HG02678 (cell line): ENCODE measurements around the gene LRMDA.

Source experiments
- ATAC-seq: cut with Tn5 transposase; IDR thresholded peaks from one replicate; pipeline ENCODE4 v1.9.1; 2021; ENCODE audit warnings: mild to moderate bottlenecking, moderate library complexity; ENCODE audit not compliant: unreplicated experiment

Gene LRMDA

DNA sequence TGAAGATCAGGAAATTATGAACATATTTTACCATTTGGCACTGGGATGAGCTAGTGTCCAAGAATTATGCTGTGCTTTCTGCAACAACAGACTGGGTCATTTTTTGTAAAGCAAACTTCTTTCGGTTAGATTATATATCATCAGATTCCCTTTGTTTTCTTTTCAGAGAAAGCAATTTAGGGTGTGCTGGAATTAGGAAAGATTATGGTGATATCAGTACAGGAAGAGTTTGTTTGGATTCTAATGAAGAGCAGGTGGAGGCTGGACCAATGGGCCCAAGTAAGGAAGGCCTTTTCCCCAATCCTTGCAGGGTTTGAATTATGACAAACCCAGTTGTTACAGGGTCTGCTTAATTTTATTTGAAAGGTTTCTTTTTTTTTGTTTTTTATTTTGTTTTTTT is 1113.4 kb downstream of the LRMDA start:
- ATAC-seq = no peak

DNA sequence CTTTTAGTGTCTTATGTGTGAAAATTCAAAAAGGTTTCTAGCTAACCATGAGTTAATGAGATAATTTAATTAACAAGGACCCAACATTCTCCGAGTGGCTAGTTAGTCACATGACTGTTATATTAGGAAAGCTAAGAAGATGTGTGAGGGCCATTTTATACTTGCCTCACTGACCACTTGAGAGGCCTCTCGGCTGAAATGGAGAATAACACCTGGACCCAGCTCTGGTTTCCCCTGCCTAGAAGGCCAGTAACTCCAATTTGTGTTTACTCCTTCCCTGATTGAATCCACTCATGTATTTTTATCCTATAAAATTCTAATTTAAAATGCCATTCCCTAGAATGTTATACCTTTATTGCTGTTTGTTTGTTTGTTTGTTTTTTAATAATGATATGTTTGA is 1115.0 kb downstream of the LRMDA start:
- no peak for ATAC-seq

DNA sequence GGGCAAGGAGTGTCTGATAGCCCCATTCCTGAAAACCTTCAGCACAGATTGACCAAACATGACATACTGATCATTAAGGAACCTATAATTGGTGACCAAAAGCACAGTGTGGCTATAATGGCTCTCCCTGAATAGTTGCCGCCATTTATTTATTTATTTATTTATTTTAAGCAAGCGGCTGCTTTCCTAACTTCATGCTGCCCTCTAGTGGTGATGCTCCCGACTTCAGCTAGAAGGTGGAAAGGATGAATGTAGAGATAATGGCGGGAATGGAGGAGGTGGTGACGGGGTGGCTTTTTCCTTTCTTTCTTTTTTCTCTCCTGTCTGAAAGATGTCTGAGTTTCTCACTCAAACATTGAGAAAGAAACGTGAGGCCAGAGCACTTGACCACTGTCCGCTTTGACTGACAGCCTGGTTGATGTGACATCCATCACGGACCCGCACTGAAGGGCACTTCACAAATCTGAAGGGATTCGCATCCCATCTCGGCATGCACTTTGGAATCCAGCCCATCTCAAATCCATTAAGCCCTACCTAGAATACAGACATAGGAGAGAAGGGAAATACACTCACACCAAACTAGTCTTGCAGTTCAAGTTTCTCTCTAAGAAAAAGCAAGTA is 1116.0 kb downstream of the LRMDA start:
- peak; percentile 80 for ATAC-seq

DNA sequence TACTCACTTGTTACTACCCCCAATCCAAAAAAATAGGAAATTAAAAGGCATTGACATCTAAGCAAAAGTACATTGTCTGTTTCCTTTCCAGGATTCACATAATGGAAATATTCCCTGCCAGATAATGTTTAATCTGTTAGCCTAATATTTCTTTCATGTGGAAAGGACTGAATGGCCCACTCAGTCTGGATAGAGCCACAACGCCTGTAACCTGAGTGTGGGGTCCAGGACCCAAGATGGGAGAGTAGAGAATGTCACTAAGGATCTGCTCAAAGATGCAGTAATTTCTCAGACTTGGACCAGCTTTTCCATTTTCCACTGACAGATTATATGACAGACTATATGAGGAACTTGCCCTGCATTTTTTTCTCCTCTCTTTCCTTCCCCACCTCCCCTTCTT is 1117.3 kb downstream of the LRMDA start:
- ATAC-seq = no peak

DNA sequence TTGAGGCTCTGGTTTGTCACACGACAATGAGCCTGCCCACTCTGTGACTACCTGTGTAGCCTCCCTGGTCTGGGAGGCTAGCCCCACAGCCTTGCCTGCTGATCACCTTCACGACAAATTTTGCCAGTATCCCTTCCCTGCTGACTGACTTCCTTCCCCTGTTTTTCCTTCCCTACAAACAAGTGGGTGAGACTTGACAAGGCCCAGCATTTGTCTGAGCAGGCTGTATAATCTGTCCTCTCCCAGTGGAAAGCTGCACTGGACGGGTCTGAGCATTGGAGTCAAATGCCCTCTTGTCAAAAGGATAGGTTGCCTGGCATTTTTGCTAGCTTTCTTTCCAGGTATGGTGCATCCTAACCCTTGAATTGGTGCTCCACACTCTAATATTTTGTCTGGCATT is 1117.7 kb downstream of the LRMDA start:
- ATAC-seq = no peak

DNA sequence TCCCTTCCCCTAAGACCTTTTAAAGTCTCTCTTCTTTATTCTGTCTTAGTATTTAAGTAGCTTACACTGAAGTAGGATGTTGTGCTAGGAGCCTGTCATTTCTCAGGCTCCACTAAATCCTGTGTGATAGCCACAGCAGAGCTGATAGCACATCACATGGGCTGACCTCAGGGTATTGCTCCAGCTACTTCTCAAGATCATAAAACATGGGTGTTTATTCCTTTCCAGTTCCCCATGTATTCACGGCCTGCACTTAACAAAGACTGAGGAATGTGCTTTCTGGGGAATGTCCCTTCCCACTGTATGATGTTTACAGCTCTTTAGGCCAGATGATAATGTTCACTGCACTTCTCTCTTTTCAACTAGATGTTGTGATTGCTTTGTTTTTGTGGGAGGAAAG is 1119.4 kb downstream of the LRMDA start:
- no peak for ATAC-seq

DNA sequence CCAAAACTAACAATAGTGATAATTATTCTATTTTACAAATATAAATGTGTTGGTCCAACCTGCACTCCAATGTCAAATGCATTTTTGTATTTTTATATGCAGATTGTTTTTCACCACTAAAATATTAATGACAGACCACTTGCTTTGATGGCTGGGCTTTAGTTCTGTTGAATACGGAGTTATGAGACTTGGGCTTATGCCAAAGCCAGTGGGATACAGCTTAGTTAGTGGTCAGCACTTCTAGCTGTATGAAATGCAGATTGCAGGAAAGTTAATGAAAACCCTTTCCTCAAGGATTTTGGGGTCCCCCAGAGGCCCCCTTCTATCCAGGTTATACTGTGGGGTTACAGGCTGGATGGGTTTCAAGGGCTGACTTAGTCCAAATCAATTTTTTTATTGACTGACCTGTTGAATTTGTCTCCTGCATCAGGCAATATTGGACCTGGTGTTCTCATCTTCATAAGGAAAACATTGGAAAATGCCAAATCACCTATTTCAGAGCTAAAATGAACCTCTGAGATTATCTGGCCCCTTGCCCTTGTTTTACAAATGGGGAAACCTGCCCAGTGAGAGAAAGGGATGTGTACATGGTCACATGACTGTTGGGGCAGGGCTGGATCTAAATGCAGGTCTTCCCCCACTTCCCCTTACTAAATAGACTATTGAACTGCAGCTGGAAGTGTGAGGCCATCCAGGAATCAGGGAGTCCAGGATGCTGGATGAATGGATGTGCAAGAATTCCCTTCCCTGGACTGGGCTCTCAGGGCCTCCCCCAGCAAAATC is 1120.9 kb downstream of the LRMDA start:
- ATAC-seq = no peak

DNA sequence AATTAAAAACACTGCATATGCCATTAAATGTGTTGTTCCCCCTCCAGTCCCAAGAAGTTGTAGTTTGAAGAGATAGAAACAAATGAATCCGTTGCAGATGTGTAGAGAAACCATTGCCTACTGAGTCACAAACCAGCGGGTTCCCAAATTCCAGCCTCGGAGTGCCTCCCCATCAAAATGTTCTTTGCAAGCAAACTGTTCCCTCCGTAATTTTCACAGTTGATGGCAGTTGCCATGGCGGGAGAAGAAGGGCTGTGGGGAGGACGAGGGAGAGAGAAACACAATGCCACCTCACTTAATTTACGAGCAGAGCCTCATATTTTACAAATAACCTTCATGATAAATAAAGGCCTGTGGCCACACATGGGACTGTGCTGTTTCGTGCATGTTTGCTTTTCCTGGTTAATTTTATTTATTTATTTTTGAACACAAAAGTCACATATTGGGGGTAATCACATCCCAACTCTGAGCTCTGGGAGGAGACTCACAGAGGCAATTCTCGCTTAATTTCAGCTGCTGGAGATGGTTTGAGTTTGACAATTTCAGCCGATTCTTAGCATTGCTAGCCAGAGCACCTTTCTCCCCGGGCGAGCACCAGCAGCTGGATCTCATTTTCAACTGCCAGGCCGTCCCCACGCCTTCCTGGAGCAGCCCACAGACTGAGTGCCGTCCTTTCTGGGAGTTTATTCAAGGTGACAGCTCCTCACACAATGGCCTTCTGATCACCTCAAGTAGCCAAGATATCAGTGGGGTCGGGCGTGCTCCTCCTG is 1122.0 kb downstream of the LRMDA start:
- no peak for ATAC-seq

DNA sequence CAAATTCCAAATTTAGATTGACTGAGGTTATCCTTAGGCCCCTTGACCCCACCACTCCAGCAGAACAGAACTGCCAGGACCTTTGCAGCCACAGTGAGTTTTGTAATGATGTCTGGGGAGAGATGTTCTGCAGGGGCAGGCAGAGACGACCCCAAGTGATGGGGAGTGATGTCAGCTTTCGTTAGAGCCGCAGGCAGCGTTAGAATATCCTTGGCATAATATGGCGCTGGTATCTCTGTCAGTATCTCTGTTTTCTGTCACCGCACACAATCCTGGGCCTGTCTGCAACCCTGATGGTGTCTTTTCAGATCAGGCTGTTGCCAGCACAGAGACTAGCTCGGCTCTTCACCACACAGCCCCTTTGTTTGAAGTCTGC is 1122.6 kb downstream of the LRMDA start:
- ATAC-seq = no peak

DNA sequence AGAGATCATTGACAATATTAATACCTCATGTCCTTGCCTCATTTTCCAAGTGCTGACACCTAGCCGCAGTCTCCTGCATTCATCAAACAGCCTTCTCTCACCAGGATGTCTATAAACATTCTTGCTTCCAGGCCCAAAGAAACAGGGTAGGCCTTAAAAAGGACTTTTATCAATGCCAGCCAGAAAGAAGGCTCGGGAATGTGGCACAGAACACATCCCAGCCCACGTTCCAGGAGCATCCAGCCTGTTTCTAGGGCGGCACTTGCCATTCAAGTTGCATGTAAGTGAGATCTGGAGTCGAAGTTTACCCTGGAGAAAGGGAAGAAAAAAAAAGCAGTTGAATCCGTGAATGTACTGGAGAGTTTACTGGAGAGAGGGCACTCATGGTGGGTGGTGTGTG is 1123.1 kb downstream of the LRMDA start:
- ATAC-seq = no peak

DNA sequence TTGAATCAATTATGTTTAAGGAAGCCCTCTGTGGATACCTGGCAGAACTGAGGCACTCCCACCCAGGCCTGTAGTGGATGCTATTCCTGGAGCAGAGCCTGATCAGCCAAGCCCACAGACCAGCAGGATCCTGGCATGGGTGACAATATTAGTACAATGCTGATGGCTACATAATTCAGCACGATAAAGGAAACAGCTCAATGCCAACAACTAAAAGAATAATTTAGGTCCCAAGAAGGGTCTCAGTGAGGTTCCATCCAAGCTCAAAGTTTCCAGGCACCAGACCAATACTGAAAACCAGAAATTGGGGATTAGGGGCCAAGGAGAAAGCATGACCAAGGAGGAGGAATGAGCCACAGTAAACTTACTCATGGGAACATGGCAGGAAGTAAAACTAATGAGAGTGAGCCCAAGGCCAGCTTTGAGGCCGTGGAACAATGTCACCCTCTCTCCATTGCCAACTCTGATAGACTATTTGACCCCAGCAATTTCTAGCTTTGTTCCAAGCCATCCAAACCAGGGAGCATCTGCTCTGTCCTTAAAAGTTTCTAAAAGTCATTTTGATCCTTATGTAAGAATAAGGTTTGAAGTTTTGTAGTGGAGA is 1123.7 kb downstream of the LRMDA start:
- ATAC-seq = no peak

DNA sequence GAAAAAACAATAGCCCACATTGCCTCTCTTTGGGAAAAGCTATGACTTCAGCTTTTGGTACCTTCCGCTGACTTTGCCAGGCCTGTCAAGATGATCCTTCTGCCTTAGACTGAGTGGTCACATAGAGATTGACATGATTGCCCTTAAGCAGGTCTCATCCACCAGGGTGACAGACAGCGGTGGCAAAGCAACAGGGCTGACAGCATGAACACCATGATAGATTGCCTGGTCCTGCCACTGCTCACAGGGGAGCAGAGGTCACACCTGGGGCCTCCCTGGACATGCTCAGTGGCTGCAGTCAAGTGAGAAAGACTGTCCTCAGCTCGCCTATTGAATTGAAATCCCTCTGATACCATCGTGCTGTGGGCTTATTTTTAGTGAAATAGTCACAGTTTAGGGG is 1125.9 kb downstream of the LRMDA start:
- ATAC-seq = no peak

DNA sequence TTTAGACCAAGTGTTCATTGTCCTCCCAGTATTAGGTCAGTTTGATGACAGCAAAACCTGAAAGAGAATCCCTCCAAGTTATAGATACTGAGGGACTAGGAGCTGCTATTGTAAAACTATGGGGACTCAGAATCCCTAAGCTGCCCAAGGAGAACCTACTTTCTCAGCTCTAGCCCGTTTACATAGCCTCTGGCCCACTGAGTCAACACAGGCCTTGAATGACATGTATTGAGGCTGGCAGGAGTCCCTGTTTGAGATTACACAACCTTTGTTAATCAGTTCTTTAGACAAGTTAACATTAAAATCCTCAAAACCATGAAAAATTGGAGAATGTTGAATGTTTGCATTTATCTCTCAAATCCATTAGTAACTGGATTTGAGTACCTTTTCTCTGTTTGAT is 1127.2 kb downstream of the LRMDA start:
- no peak for ATAC-seq

DNA sequence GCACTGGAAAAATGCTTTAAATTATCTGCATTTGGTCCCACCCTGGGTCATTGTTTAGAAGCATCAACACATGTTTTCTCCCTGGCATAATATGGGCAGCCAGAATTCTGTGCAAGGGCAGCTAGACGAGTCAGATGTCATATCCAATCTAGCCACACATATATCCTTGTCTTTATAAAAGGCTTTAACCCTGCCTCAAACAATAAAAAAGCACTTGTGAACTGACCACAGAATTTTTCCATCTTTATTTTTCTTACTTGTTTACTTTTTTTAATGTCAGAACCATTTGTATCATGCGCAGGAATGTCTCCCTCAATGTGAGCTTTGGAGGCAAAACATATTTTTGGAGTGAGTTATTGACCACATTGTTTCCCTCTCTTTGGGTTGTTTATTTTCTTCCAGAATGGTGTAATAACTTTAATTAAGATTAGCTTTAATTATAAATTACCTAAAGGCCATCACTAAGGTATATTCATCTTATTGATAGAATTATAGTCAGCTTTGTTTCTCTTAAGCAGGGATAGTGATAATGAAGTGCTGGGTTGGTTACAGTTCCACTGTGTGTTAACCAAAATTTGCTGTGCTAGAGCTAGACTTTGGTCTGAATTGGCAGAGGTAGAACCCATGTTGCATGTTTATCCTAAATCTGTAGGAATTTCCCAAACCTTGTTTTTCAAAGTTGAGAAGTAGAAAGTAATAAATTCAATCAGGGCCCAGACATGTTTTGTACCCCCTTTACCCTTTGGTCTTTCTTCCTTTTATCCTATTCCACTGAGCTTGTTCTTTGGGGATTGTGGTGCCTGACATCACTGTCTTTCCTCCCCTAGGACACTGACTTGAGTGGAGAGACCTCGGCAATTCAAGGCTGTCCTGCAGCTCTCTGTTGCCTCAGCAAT is 1127.8 kb downstream of the LRMDA start:
- no peak for ATAC-seq

DNA sequence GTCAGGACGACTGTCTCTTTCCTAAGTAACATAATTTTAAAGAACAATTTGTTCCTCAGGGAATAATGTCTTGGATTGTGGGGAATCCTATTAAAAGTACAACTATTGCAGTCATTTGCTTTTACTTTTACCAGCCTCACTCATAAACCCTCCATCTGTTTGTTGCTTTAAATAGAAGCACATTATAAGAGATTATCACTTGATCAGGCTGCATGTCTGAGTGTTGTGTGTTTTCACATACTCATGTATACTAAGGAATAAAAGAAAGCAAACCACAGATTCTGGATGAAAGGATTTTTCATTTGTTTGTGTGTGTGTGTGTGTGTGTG is 1128.4 kb downstream of the LRMDA start:
- no peak for ATAC-seq

DNA sequence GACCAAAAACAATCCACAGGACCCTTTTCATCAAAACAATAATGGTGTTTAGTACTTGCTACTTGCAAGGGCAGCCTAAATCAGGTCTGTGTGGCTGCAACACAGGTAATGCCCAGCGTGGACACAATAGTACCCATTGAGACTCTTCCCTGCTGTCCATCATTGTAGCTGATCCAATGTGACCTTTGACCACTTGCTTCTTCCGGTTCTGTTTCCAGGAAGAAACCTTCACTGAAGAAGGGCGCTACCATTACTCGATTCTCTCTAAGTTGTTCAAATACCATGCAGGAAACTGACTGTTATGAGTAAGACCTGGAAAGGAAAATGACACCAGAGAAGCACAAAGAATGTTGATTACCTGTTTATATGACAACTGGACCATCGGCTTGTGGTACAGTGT is 1128.9 kb downstream of the LRMDA start:
- no peak for ATAC-seq

DNA sequence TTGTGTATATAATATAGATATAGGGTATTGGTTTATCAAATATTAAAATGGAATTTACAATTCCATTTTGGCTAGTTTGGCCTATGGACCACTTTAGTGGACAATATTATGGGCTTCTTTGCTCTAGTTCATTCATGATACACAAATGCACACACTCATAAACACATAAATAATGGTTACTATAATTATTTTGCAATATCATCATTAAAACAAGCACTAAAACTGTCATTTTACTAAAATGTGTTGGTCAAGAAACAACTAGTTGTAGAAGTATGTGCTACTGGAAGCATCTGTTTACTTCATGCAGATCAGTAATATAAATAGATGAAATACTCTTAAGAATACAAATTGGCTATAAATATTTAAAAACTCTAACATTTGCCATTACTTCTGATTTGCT is 1131.9 kb downstream of the LRMDA start:
- no peak for ATAC-seq

DNA sequence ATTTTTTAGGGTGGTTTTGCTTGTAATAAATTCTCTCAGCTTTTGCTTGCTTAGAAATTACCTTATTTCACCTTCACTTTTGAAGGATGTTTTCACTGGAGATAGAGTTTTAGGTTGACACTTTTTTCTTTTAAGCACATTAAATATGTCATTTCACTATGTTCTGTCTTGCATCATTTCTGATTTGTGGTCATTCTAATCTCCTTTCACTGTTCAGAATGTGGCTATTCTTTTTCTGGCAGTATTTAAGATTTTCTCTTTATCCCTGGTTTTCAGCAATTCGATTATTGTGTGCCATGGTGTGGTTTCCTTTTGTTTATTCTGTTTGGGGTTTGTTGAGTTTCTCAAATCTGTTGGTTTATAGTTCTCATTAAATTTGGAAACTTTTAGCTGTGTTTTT is 1140.6 kb downstream of the LRMDA start:
- no peak for ATAC-seq

DNA sequence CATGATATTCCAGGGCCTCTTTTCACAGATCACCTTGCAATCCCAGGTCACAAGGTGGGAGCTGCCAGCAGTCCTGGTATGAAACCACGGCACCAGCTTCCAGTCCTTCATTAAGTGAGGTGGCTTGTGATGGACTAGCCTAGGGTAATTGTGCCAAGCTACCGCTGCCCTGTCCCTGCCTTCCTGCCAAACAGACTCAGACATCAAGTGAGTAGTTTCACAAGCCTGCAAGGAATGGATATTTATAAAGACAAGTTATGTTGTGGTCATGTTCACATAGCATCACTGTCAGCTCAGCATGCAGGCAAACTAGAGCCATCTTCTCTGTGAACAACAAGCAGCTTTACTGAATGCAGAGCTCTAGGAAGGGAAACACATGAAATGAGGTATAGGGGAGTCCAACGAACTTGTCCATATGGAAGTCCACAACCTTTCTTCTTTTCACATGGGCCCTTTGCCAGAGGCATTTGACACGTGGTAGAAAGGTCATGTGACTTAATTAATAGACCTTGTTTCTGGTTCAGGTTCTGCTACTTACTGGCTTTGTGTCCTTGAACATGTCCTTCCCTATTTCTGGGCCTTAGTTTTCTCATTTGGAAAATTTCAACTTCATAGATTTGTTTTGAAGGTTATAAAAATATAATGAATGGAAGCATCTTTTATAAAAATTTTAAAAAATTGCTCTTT is 1145.0 kb downstream of the LRMDA start:
- no peak for ATAC-seq

DNA sequence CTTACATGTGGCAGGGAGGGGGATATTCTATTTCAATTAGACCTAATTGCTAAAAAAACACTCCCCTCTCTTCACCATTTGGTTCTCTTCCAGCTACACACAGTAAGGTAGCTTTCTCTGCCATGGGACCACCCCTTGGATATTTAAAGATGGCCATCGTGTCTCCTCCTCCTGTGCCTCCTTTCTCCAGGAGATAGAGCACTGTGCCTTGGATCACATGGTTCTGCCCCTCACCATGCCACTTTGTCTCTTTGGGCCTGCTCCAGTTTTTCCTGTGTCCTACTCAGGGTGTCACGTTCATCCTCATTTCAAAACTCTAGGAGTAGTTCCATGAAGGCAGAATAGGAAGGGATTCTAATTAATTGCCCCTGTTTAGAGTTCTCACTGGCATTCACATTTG is 1146.0 kb downstream of the LRMDA start:
- ATAC-seq = no peak
